ENCODE results near the gene FMNL3. TPM values are rescaled to one million over a fixed set of nuclear protein-coding genes. Genes with fewer than 3 reads are reported as not detected.

FMNL3 gene
- total and polyA plus RNA-seq, 2 of the 13 experiments (the other 11 are each of a cell fraction or from before 2014, with no cell fraction given) = 0.44 to 1.1 TPM

- TF ChIP-seq RERE (CRISPR knock-in tag; IDR thresholded peaks at IDR 0.05; ENCODE audit: low read depth) (0 out of 2 replicates have a peak, but pooled peaks have one; percentile 22), ZNF639 (CRISPR knock-in tag; conservative IDR thresholded peaks at IDR 0.05) (peak; percentile 79), HOXA7 (CRISPR knock-in tag; IDR thresholded peaks at IDR 0.05) (no peak), ZNF552 (CRISPR knock-in tag; IDR thresholded peaks at IDR 0.05; ENCODE audit: borderline replicate concordance) (peak; percentile 66; the same call in 1 of the 2 replicates), SIN3A (IDR thresholded peaks at IDR 0.05; ENCODE audit: borderline replicate concordance, low read depth, low read length) (no peak), ZNF879 (CRISPR knock-in tag; IDR thresholded peaks at IDR 0.05) (0 out of 2 replicates have a peak, but pooled peaks have one; percentile 46), FLYWCH1 (CRISPR knock-in tag; IDR thresholded peaks at IDR 0.05) (no peak; the same call in 1 of the 2 replicates), FOXK2 (IDR thresholded peaks at IDR 0.05) (no peak), ZNF143 (CRISPR knock-in tag; IDR thresholded peaks at IDR 0.05) (peak; percentile 47; the same call in 1 of the 2 replicates), TBX2 (CRISPR knock-in tag; IDR thresholded peaks at IDR 0.05; ENCODE audit: borderline replicate concordance) (peak; percentile 65), ZNF230 (CRISPR knock-in tag; IDR thresholded peaks at IDR 0.05) (0 out of 2 replicates have a peak, but pooled peaks have one; percentile 26), ZNF589 (CRISPR knock-in tag; conservative IDR thresholded peaks at IDR 0.05) (no peak; the same call in 1 of the 2 replicates), ARNTL (CRISPR knock-in tag; IDR thresholded peaks at IDR 0.05) (peak; percentile 66; the same call in 1 of the 2 replicates), GABPB1 (CRISPR knock-in tag; IDR thresholded peaks at IDR 0.05) (peak; percentile 82), ZNF180 (CRISPR knock-in tag; IDR thresholded peaks at IDR 0.05; ENCODE audit: borderline replicate concordance, low read depth) (peak; percentile 85; the same call in 1 of the 2 replicates), TEF (CRISPR knock-in tag; IDR thresholded peaks at IDR 0.05) (peak; percentile 75; the same call in 1 of the 2 replicates), TRIM24 (CRISPR knock-in tag; IDR thresholded peaks at IDR 0.05) (no peak), RARA (CRISPR knock-in tag; IDR thresholded peaks at IDR 0.05) (peak; percentile 42), CENPX (CRISPR knock-in tag; IDR thresholded peaks at IDR 0.05) (no peak), ZNF800 (CRISPR knock-in tag; IDR thresholded peaks at IDR 0.05) (peak; percentile 72; the same call in 1 of the 2 replicates), KDM3A (CRISPR knock-in tag; IDR thresholded peaks at IDR 0.05; ENCODE audit: low read depth) (peak; percentile 86)
Measured at GRCh38 chr12:49707128-49707811, at the start of gene FMNL3 (continued).
